ENCODE measurements around the gene CKAP2L. TPM values are rescaled to one million over a fixed set of nuclear protein-coding genes. Genes with fewer than 3 reads are reported as not detected.

Gene CKAP2L
- 0.30 TPM for total RNA-seq
- long read RNA-seq: 0 reads

- peak; percentile 97 for DNase-seq
- ATAC-seq (ENCODE audit: poor library complexity): peak; percentile 100
- intact Hi-C loops (cut with DNase I): no loop called here
Observed at GRCh38 chr2:112764071-112765044, at the start of gene CKAP2L. Gene CKAP2L, minus strand, starts transcription at chr2:112764609. Its CDS starts 11 bp downstream, at chr2:112764598.

- no peak for DNase-seq
- no peak for ATAC-seq (ENCODE audit: poor library complexity)
- intact Hi-C loops (cut with DNase I): no loop called here
Observed at GRCh38 chr2:112813280-112813966, 49.0 kb upstream of the CKAP2L start.

- no peak for ATAC-seq (ENCODE audit: poor library complexity)
- no peak for DNase-seq
- intact Hi-C loops (cut with DNase I): no loop called here
Observed at GRCh38 chr2:112812318-112813267, 48.2 kb upstream of the CKAP2L start.

GRCh38 chr2:112811841-112812306 lies 47.5 kb upstream of the CKAP2L start:
- intact Hi-C loops (cut with DNase I): no loop called here
- ATAC-seq (ENCODE audit: poor library complexity) (peak; percentile 75), DNase-seq (no peak)

DNA sequence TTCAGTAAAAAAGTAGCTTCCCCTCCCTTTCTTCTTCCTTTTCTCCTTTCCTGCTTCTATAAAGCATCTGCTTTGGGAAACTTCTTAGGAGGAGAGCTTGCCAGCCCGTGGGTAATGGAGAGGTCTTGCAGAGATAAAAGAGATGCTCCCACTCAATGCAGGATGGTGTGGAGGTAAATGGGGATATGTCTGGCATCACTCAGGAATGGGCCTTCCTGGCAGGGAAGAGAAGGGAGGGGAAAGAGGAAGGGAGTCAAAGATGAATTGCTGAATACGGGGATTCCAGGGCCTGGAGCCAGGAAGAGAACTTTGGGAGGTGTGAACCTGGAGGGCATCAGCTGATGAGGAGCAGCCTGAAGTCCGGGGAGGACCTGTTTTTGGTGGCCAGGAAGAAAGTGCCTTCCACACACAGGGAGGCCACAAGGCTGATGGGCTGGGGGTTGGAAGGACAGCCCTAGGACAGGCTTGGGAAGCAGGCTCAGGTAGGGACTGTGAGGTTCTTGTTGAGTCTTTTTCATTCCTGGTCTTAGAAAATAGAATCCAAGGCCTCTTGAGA lies 46.9 kb upstream of the CKAP2L start:
- intact Hi-C loops (cut with DNase I): no loop called here
- ATAC-seq (ENCODE audit: poor library complexity): no peak
- no peak for DNase-seq

- ATAC-seq (ENCODE audit: poor library complexity): no peak
- intact Hi-C loops (cut with DNase I): no loop called here
- DNase-seq: no peak
Observed at GRCh38 chr2:112809112-112809511, 44.7 kb upstream of the CKAP2L start.

GRCh38 chr2:112807233-112807807 lies 42.9 kb upstream of the CKAP2L start:
- ATAC-seq (ENCODE audit: poor library complexity) (no peak), DNase-seq (no peak)
- intact Hi-C loops (cut with DNase I): no loop called here

DNA sequence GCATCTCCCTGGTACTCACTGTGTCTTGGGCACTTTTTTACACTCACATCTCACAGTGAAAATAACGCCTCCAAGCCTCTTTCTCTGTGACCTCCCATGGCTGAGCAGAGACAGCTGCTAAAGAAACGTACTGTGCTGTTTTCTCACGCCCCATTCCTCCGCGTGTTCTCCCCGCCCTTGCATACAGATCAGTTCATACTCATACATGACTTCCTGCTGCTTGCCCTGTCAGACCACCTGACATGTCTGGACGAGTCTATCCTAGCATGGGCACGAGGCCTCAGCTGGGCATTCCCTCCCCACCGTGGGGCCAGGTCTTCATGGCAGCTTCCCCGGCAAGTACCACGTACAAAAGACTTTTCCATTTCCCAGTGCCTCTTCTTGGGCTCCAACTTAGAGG lies 41.1 kb upstream of the CKAP2L start:
- ATAC-seq (ENCODE audit: poor library complexity) (no peak), DNase-seq (no peak)
- intact Hi-C loops (cut with DNase I): no loop called here

DNA sequence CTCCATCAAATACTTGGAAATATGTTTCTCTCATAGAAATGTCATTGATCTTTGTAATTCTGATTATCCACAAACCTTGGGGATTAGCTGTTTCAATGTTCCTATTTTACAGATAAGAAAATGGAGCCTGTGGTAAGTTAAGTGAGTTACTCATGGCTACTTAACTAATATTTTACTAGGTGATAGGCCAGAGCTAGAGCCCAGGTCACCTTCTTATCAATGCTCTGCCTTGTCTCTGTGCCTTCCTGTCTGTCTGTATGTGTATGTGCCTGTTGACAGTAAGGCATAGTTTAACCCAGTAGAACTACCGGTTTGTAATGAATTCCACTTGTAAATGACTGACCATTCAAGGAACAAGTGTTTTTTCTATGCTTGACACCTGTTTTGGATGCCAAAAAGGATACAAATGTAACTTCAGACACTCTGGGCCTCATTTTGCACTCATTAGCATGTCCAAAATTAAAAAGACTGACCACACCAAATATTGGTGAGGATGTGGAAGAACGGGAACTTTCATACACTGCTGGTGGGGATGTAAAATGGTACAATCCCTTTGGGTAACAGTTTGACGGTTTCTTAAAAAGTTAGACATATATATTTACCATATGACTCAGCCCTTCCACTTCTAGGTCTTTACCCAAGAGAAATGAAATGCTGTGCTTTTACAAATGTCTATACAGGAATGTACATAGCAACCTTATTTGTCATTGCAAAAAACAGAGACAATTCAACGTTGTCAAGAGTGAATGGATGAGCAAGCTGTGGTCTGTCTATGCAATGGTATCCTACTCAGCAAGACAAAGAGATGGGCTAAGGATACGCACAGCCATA lies 39.5 kb upstream of the CKAP2L start:
- intact Hi-C loops (cut with DNase I): no loop called here
- ATAC-seq (ENCODE audit: poor library complexity): no peak
- no peak for DNase-seq

- ATAC-seq (ENCODE audit: poor library complexity) (no peak), DNase-seq (no peak)
- intact Hi-C loops (cut with DNase I): no loop called here
Observed at GRCh38 chr2:112800881-112801583, 36.6 kb upstream of the CKAP2L start.

GRCh38 chr2:112798979-112799975 lies 34.9 kb upstream of the CKAP2L start:
- DNase-seq (no peak), ATAC-seq (ENCODE audit: poor library complexity) (no peak)
- intact Hi-C loops (cut with DNase I): no loop called here

DNA sequence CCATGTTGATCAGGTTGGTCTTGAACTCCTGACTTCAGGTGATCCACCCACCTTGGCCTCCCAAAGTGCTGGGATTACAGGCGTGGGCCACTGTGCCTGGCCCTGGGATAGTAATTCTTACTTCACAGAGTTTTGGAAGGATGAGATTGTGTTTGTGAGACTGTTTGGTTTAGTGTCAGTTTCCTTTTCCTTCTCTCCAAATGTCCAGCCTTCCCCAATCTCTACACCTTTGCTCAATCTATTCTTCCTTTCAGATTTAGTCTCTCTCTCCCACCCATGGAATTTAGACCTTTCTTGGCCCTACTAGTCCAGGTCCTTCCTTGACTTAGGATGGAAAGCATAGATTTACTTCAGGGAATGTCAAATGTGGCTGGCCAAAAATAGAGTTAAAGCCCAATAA lies 32.1 kb upstream of the CKAP2L start:
- ATAC-seq (ENCODE audit: poor library complexity) (no peak), DNase-seq (no peak)
- intact Hi-C loops (cut with DNase I): no loop called here

DNA sequence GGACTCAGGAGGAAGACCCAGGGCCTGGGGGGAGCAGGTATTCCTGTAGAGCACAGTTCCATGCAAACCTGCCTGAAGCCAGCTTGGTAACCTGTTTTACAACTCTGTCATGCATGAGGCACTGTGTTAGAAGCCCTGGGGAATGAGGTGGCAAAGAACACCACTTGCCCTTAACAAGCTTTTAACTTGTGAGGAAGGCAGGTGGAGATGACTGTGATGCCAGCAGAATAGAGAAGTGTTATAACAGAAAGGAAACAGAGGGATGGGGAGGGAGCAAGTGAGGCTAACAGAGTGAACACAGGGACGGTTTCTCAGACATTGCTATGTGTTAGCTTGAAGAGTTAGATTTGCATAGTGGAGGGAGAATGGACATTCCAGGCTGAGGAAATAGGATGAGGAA lies 31.4 kb upstream of the CKAP2L start:
- intact Hi-C loops (cut with DNase I): no loop called here

GRCh38 chr2:112794841-112795240 lies 30.4 kb upstream of the CKAP2L start:
- intact Hi-C loops (cut with DNase I): no loop called here
- DNase-seq: no peak
- ATAC-seq (ENCODE audit: poor library complexity): no peak

More for the DNA sequence above, 31.4 kb upstream of the CKAP2L start:
- DNase-seq (no peak), ATAC-seq (ENCODE audit: poor library complexity) (no peak)

DNA sequence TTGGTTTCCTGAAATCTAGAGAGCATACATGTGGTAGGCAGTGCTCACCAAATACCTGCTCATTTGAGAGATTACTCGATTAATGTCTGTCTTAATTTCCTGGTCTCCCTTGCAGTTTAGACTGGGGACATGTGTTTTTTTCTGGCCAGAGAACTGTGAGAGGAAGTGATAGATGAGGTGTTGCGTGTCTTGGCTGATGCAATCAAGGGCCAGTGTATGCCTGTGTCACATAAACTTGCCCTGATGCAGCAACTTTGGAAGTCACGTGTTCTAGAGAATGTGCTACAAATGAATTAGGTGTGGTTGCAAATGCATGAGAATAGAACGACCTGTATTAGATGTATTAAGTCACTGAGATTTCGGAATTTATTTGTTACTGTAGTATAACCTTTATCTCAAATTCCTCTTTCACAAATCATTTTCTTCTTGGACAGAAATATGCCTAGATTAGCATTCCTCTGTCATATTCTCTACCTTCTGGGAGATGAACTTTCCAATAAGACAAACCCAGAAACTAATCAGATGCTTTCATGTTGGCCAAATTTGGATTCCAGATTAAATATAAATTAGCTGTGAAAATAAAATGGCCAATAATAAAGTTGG lies 29.8 kb upstream of the CKAP2L start:
- peak; percentile 53 for DNase-seq
- intact Hi-C loops (cut with DNase I): no loop called here
- ATAC-seq (ENCODE audit: poor library complexity): peak; percentile 74
